Small intestine (tissue), 7 donors: Measurements from ENCODE around the gene NEK6. TPM values are rescaled to one million over a fixed set of nuclear protein-coding genes. Genes with fewer than 3 reads are reported as not detected.

Experiments used
- DNase-seq, 2 donors: peaks; one replicate each; pipeline versions ENCODE4 v3.0.0 to v3.0.0-alpha.2; 2013
- FAIRE-seq: peaks from 2 replicates; lab custom pipeline; 2012; peaks lifted over from hg19 to GRCh38; lab: Jason Lieb, UNC
- H3K27ac ChIP-seq, 3 donors: one replicate each; pipeline ENCODE4 v1.5.1; 2013; ENCODE audit warnings: low read length in 2 of 3, mild to moderate bottlenecking in 2 of 3, control low read depth in 1 of 3, inconsistent platforms in 1 of 3, low read depth in 1 of 3, moderate library complexity in 1 of 3
- H3K27me3 ChIP-seq, 3 donors: one replicate each; pipeline ENCODE4 v1.6.1; 2013; ENCODE audit warnings: low read length in 3 of 3, inconsistent platforms in 1 of 3; ENCODE audit not compliant: control insufficient read depth in 3 of 3, insufficient read depth in 3 of 3
- H3K36me3 ChIP-seq, 3 donors: one replicate each; pipeline ENCODE4 v1.6.1; 2013; ENCODE audit warnings: low read length in 3 of 3, inconsistent platforms in 1 of 3, low read depth in 1 of 3, mild to moderate bottlenecking in 1 of 3, moderate library complexity in 1 of 3; ENCODE audit not compliant: control insufficient read depth in 3 of 3, insufficient read depth in 2 of 3
- H3K4me1 ChIP-seq, 3 donors: one replicate each; pipeline ENCODE4 v1.6.1; 2013; ENCODE audit warnings: low read length in 2 of 3, inconsistent platforms in 1 of 3, low read depth in 1 of 3, mild to moderate bottlenecking in 1 of 3, moderate library complexity in 1 of 3; ENCODE audit not compliant: control insufficient read depth in 3 of 3, insufficient read depth in 2 of 3
- H3K4me3 ChIP-seq, 3 donors: one replicate each; pipeline ENCODE4 v1.5.1; 2013; ENCODE audit warnings: low read length in 3 of 3, control low read depth in 1 of 3, inconsistent platforms in 1 of 3, low read depth in 1 of 3, mild to moderate bottlenecking in 1 of 3, moderate library complexity in 1 of 3
- H3K9me3 ChIP-seq, 2 donors: one replicate each; pipeline ENCODE4 v1.6.1; 2013; ENCODE audit warnings: low read depth in 1 of 2, low read length in 1 of 2; ENCODE audit not compliant: control insufficient read depth in 2 of 2, insufficient read depth in 1 of 2
- WGBS, 3 donors: extraction: QIAGEN DNeasy Blood & Tissue Kit; methylation state at CpG; one replicate each; pipeline ENCODE4 v1.1.7; 2013; 5-methylcytosine and 5-hydroxymethylcytosine counted together
- polyA plus RNA-seq, 4 donors: library from polyadenylated mRNA; stranded (reverse) in 3 of 4; unstranded in 1 of 4; fragments of 200-250 nt in 3 of 4; fragments of 120-200 nt in 1 of 4; gene quantifications; one replicate each; pipeline versions ENCODE4 v1.2.1 to v1.2.3, GENCODE V29; 2013
- donor health status: healthy with polysubstance abuse.
- donor health status: control.
- donor health status: control.
- donor health status: Bipolar disorder and iron deficiency.
- donor health status: healthy.

Gene NEK6
- polyA plus RNA-seq, 4 donors, result 9.7 to 31.2 (median 23.6) TPM

GRCh38 chr9:124273427-124274160 lies 15.8 kb downstream of the NEK6 start:
- Histone ChIP-seq H3K4me1 (peaks cover 6 to 12% (median 10%) of the 10 kb centered on the region in 3 donors), H3K27me3 (no peaks in the 10 kb centered on the region), H3K4me3 (no peak overlapping the region), H3K36me3 (peaks cover 0 to 74% (median 0%) of the 10 kb centered on the region in 3 donors), H3K9me3 (no peaks in the 10 kb centered on the region), H3K27ac (peak overlapping the region in 1 of 3 donors; percentile 14)
- WGBS, 3 donors, result 86 to 94% (median 90%) methylated on average over 21 of the region's 21 CpGs
- no peak for DNase-seq
- FAIRE-seq, result no peak

- 84 to 92% (median 89%) methylated on average over 6 of the region's 6 CpGs for WGBS, 3 donors
- no peak for DNase-seq
- Histone ChIP-seq H3K9me3 (no peaks in the 10 kb centered on the region), H3K36me3 (peaks cover 0 to 76% (median 0%) of the 10 kb centered on the region in 3 donors), H3K27ac (peak overlapping the region in 1 of 3 donors; percentile 14), H3K27me3 (no peaks in the 10 kb centered on the region), H3K4me1 (peaks cover 6 to 12% (median 10%) of the 10 kb centered on the region in 3 donors), H3K4me3 (no peak overlapping the region)
- no peak for FAIRE-seq
These were observed 16.5 kb downstream of the NEK6 start for GRCh38 chr9:124274226-124274625.

- no peak for DNase-seq
- Histone ChIP-seq H3K4me1 (peaks cover 4 to 13% (median 12%) of the 10 kb centered on the region in 3 donors), H3K9me3 (no peaks in the 10 kb centered on the region), H3K27ac (no peak overlapping the region), H3K27me3 (no peaks in the 10 kb centered on the region), H3K36me3 (peaks cover 0 to 77% (median 0%) of the 10 kb centered on the region in 3 donors), H3K4me3 (no peak overlapping the region)
- no peak for FAIRE-seq
- WGBS, 3 donors, result 90 to 92% (median 92%) methylated on average over 7 of the region's 7 CpGs
These were observed 17.0 kb downstream of the NEK6 start for GRCh38 chr9:124274738-124275137.

GRCh38 chr9:124277420-124277819 lies 19.7 kb downstream of the NEK6 start:
- H3K36me3 ChIP-seq, result peaks cover 0 to 65% (median 0%) of the 10 kb centered on the region in 3 donors
- no peak for FAIRE-seq
- H3K27ac ChIP-seq, result no peak overlapping the region
- H3K9me3 ChIP-seq, result no peaks in the 10 kb centered on the region
- whole genome bisulfite sequencing, 3 donors, result 88 to 93% (median 90%) methylated on average over 17 of the region's 17 CpGs
- H3K27me3 ChIP-seq, result no peaks in the 10 kb centered on the region
- H3K4me1 ChIP-seq, result peaks cover 5 to 17% (median 6%) of the 10 kb centered on the region in 3 donors
- no peak for DNase-seq
- no peak overlapping the region for H3K4me3 ChIP-seq

GRCh38 chr9:124278054-124278540 lies 20.3 kb downstream of the NEK6 start:
- peaks cover 0 to 58% (median 0%) of the 10 kb centered on the region in 3 donors for H3K36me3 ChIP-seq
- no peaks in the 10 kb centered on the region for H3K9me3 ChIP-seq
- WGBS, 3 donors, result 77 to 86% (median 82%) methylated on average over 18 of the region's 18 CpGs
- no peak for FAIRE-seq
- H3K4me3 ChIP-seq, result no peak overlapping the region
- no peak overlapping the region for H3K27ac ChIP-seq
- H3K27me3 ChIP-seq, result no peaks in the 10 kb centered on the region
- no peak for DNase-seq
- H3K4me1 ChIP-seq, result peaks cover 7 to 24% (median 11%) of the 10 kb centered on the region in 3 donors

- Histone ChIP-seq H3K4me3 (no peak overlapping the region), H3K27me3 (no peaks in the 10 kb centered on the region), H3K9me3 (no peaks in the 10 kb centered on the region), H3K27ac (peak overlapping the region in 2 of 3 donors; percentile 59 to 94), H3K36me3 (peaks cover 0 to 51% (median 0%) of the 10 kb centered on the region in 3 donors), H3K4me1 (peaks cover 7 to 26% (median 17%) of the 10 kb centered on the region in 3 donors)
- no peak for FAIRE-seq
- WGBS, 3 donors, result 41 to 62% (median 60%) methylated on average over 11 of the region's 11 CpGs
- peak in 1 of 2 donors; percentile 58 for DNase-seq
These were observed 21.9 kb downstream of the NEK6 start for GRCh38 chr9:124279531-124280175.

GRCh38 chr9:124280176-124280691 lies 22.5 kb downstream of the NEK6 start:
- Histone ChIP-seq H3K27ac (peak overlapping the region in 2 of 3 donors; percentile 59 to 94), H3K36me3 (peaks cover 0 to 52% (median 0%) of the 10 kb centered on the region in 3 donors), H3K4me1 (peaks cover 7 to 32% (median 20%) of the 10 kb centered on the region in 3 donors), H3K9me3 (no peaks in the 10 kb centered on the region), H3K4me3 (no peak overlapping the region), H3K27me3 (no peaks in the 10 kb centered on the region)
- FAIRE-seq (no peak), DNase-seq (no peak)
- WGBS, 3 donors, result 63 to 86% (median 78%) methylated on average over 16 of the region's 16 CpGs

GRCh38 chr9:124281931-124282371 lies 24.2 kb downstream of the NEK6 start:
- Histone ChIP-seq H3K4me3 (no peak overlapping the region), H3K9me3 (no peaks in the 10 kb centered on the region), H3K36me3 (peaks cover 0 to 54% (median 0%) of the 10 kb centered on the region in 3 donors), H3K27me3 (no peaks in the 10 kb centered on the region), H3K27ac (peak overlapping the region; percentile 36 to 94 (median 69)), H3K4me1 (peaks cover 14 to 47% (median 25%) of the 10 kb centered on the region in 3 donors)
- FAIRE-seq, result no peak
- WGBS, 3 donors, result 21 to 57% (median 45%) methylated on average over 15 of the region's 15 CpGs
- DNase-seq, result peak in 1 of 2 donors; percentile 82
